AG04450 (cell line): ENCODE measurements around the gene STAT2. TPM values are rescaled to one million over a fixed set of nuclear protein-coding genes. Genes with fewer than 3 reads are reported as not detected.

ENCODE experiments used
- CTCF ChIA-PET: fragments of 300-600, 350-600 bp; formaldehyde crosslinking; extraction: SDS; loops from one replicate; lab custom pipeline; 2022; ENCODE audit warnings: antibody characterized with exemption, inconsistent platforms; lab: Charles Lee
- POLR2A ChIA-PET: fragments of 350-600 bp; formaldehyde crosslinking; extraction: SDS; loops from one replicate; lab custom pipeline; 2021; ENCODE audit warnings: antibody characterized with exemption, inconsistent platforms; lab: Yijun Ruan, JAX
- DNase-seq: peaks from one replicate; pipeline ENCODE4 v3.0.0-alpha.2; 2011; ENCODE audit warnings: low read depth, low spot score
- H3K27ac ChIP-seq: one replicate; pipeline ENCODE4 v1.5.1; 2012; ENCODE audit warnings: low read depth, low read length, control low read depth
- H3K27me3 ChIP-seq: one replicate; pipeline ENCODE4 v1.6.0; 2012; ENCODE audit warnings: low read length; ENCODE audit not compliant: control insufficient read depth, insufficient read depth
- H3K4me3 ChIP-seq: 2 replicates; pipeline ENCODE4 v1.5.1; 2011; ENCODE audit warnings: mild to moderate bottlenecking, low read depth, low read length, control low read depth
- H3K9me3 ChIP-seq: 2 replicates; pipeline ENCODE4 v1.5.1; 2012; ENCODE audit warnings: low read length; ENCODE audit not compliant: control insufficient read depth, insufficient read depth
- CTCF ChIP-seq: IDR thresholded peaks from 2 replicates; pipeline ENCODE4 v1.5.1; 2011; ENCODE audit warnings: low read depth, low read length, control low read depth, inconsistent platforms
- polyA plus RNA-seq: library from polyadenylated mRNA; depleted of rRNA; stranded (reverse); fragments of >200 nt; gene quantifications from 2 replicates; pipeline ENCODE4 v1.2.3, GENCODE V29; 2011

Gene STAT2
- polyA plus RNA-seq, 1 experiment: 179 TPM

GRCh38 chr12:56385873-56386272 is 26.0 kb upstream of the STAT2 start:
- POLR2A ChIA-PET: no interaction called here
- Histone ChIP-seq H3K4me3 (no peak overlapping the region), H3K9me3 (no peaks in the 10 kb centered on the region), H3K27me3 (peaks cover 8% of the 10 kb centered on the region), H3K27ac (no peak overlapping the region)
- DNase-seq: no peak
- no peak for TF ChIP-seq CTCF
- CTCF ChIA-PET: no interaction called here

GRCh38 chr12:56382611-56383010 is 22.7 kb upstream of the STAT2 start:
- Histone ChIP-seq H3K4me3 (no peak overlapping the region), H3K9me3 (no peaks in the 10 kb centered on the region), H3K27me3 (peaks cover 8% of the 10 kb centered on the region), H3K27ac (no peak overlapping the region)
- no peak for TF ChIP-seq CTCF
- ChIA-PET CTCF (no interaction called here), POLR2A (interaction anchor here (0.9 kb wide), 1 partner anchor 22 kb away, joined by 3 read pairs; the partner anchor contains the start of gene STAT2)
- no peak for DNase-seq

- H3K27me3 ChIP-seq: peaks cover 5% of the 10 kb centered on the region
- POLR2A ChIA-PET: no interaction called here
These were observed 18.0 kb upstream of the STAT2 start for GRCh38 chr12:56377989-56378316.

GRCh38 chr12:56377310-56377988 is 17.5 kb upstream of the STAT2 start:
- no peak for TF ChIP-seq CTCF
- DNase-seq: no peak
- POLR2A ChIA-PET: no interaction called here

More at GRCh38 chr12:56377989-56378316, 18.0 kb upstream of the STAT2 start:
- no peak for TF ChIP-seq CTCF
- Histone ChIP-seq H3K27ac (no peak overlapping the region), H3K9me3 (no peaks in the 10 kb centered on the region), H3K4me3 (no peak overlapping the region)
- no peak for DNase-seq
- CTCF ChIA-PET: no interaction called here

GRCh38 chr12:56375598-56376434 is 15.9 kb upstream of the STAT2 start:
- Histone ChIP-seq H3K4me3 (no peak overlapping the region), H3K27ac (no peak overlapping the region), H3K27me3 (peaks cover 2% of the 10 kb centered on the region), H3K9me3 (no peaks in the 10 kb centered on the region)
- TF ChIP-seq CTCF: no peak
- CTCF ChIA-PET: no interaction called here
- DNase-seq: no peak
- POLR2A ChIA-PET: interaction anchor here (0.7 to 1.5 kb wide), 2 partner anchors 16 to 148 kb away, joined by 6 to 9 read pairs; partner anchors contain the start of gene STAT2

More at GRCh38 chr12:56377310-56377988, 17.5 kb upstream of the STAT2 start:
- no peak overlapping the region for H3K4me3 ChIP-seq
- CTCF ChIA-PET: no interaction called here
- H3K27me3 ChIP-seq: peaks cover 4% of the 10 kb centered on the region
- H3K27ac ChIP-seq: no peak overlapping the region
- H3K9me3 ChIP-seq: no peaks in the 10 kb centered on the region
